HCT116 (cell line): ENCODE data around the gene DLG2. TPM values are rescaled to one million over a fixed set of nuclear protein-coding genes. Genes with fewer than 3 reads are reported as not detected.

Experiments
- ATAC-seq: fragments of 200-7000 bp; cut with Tn5 transposase; 2 replicates; pipeline ENCODE4 v1.9.1; 2020; ENCODE audit warnings: mild to moderate bottlenecking, moderate library complexity
- BruUV-seq: library from RNA; stranded (reverse); fragments of 400-500 nt; replicated peaks from 2 replicates; lab custom pipeline; 2021; lab: Mats Ljungman, UMichigan
- CTCF ChIA-PET: fragments of 300-600 bp; sonication (Branson Sonifier 250); formaldehyde crosslinking; loops from one replicate; lab custom pipeline; 2021; ENCODE audit warnings: antibody characterized with exemption; lab: Charles Lee
- POLR2A ChIA-PET: fragments of 300-600, 350-600 bp; sonication (Branson Sonifier 250); formaldehyde crosslinking; loops from one replicate; lab custom pipeline; 2021; ENCODE audit warnings: antibody characterized with exemption; lab: Charles Lee
- RAD21 ChIA-PET, 2 experiments: fragments of 300-600 bp; sonication (Branson Sonifier 250); formaldehyde crosslinking; loops; one replicate each; lab custom pipeline; 2023; ENCODE audit warnings: low total read pairs in 2 of 2; ENCODE audit not compliant: uncharacterized antibody in 2 of 2, unreplicated experiment in 2 of 2, low non-redundant PET in 1 of 2; lab: Charles Lee
- DNase-seq: peaks from one replicate; pipeline ENCODE4 v3.0.0-alpha.2; 2010; ENCODE audit warnings: low read depth, low spot score
- H2AFZ ChIP-seq: fragments of 200-600 bp; shearing (Covaris generic), sonication (generic); 2 replicates; pipeline ENCODE4 v1.6.1; 2017; ENCODE audit warnings: low read depth, mixed run types, mixed read lengths, antibody characterized with exemption, low read length; ENCODE audit not compliant: poor library complexity, severe bottlenecking
- H3K27ac ChIP-seq: 2 replicates; pipeline ENCODE4 v1.5.1; 2012; ENCODE audit warnings: low read depth, low read length
- H3K27me3 ChIP-seq: fragments of 200-600 bp; sonication (generic); 2 replicates; pipeline ENCODE4 v1.6.1; 2016; ENCODE audit warnings: mixed run types, low read length, mixed read lengths; ENCODE audit not compliant: insufficient read depth
- H3K36me3 ChIP-seq, 2 experiments: fragments of 200-500 bp in 1 of 2; fragments of 200-600 bp in 1 of 2; sonication (Bioruptor generic) in 1 of 2; sonication (generic) in 1 of 2; 2 replicates each; pipeline versions ENCODE4 v1.5.1 to v1.6.1; 2014 to 2016; ENCODE audit warnings: low read length in 2 of 2, inconsistent platforms in 1 of 2, mixed read lengths in 1 of 2, mixed run types in 1 of 2; ENCODE audit not compliant: insufficient read depth in 2 of 2, control insufficient read depth in 1 of 2
- H3K4me1 ChIP-seq, 2 experiments: fragments of 200-600 bp in 1 of 2; sonication (generic) in 1 of 2; 2 replicates each; pipeline versions ENCODE4 v1.5.1 to v1.6.1; 2012 to 2017; ENCODE audit warnings: low read length in 2 of 2, inconsistent platforms in 1 of 2, mild to moderate bottlenecking in 1 of 2, mixed read lengths in 1 of 2, mixed run types in 1 of 2, moderate library complexity in 1 of 2; ENCODE audit not compliant: insufficient read depth in 2 of 2, control insufficient read depth in 1 of 2
- H3K4me2 ChIP-seq: fragments of 200-600 bp; sonication (generic); 2 replicates; pipeline ENCODE4 v1.6.1; 2017; ENCODE audit warnings: mixed run types, low read length, mixed read lengths
- H3K4me3 ChIP-seq, 2 experiments: fragments of 200-600 bp in 1 of 2; sonication (generic) in 1 of 2; replicated peaks in 1 of 2; 2 replicates each; pipeline ENCODE4 v1.5.1; 2011 to 2016; ENCODE audit warnings: low read length in 2 of 2, control low read depth in 1 of 2, low read depth in 1 of 2, mild to moderate bottlenecking in 1 of 2, mixed read lengths in 1 of 2, mixed run types in 1 of 2
- H3K79me2 ChIP-seq: fragments of 200-600 bp; sonication (generic); 2 replicates; pipeline ENCODE4 v1.6.1; 2017; ENCODE audit warnings: mild to moderate bottlenecking, mixed run types, low read length, moderate library complexity, mixed read lengths; ENCODE audit not compliant: insufficient read depth
- H3K9ac ChIP-seq: fragments of 200-600 bp; sonication (generic); 2 replicates; pipeline ENCODE4 v1.6.1; 2016; ENCODE audit warnings: low read length, mixed read lengths
- H3K9me2 ChIP-seq: fragments of 200-600 bp; sonication (generic), shearing (Covaris generic); 2 replicates; pipeline ENCODE4 v1.6.1; 2017; ENCODE audit warnings: mixed run types, mild to moderate bottlenecking, moderate library complexity; ENCODE audit not compliant: insufficient read depth
- H3K9me3 ChIP-seq, 2 experiments: fragments of 200-500 bp in 1 of 2; fragments of 200-600 bp in 1 of 2; sonication (Bioruptor generic) in 1 of 2; sonication (generic) in 1 of 2; 2 replicates each; pipeline ENCODE4 v1.6.1; 2014 to 2017; ENCODE audit warnings: low read length in 2 of 2, mixed read lengths in 2 of 2, inconsistent platforms in 1 of 2, low read depth in 1 of 2, mild to moderate bottlenecking in 1 of 2, mixed run types in 1 of 2, moderate library complexity in 1 of 2; ENCODE audit not compliant: control insufficient read depth in 1 of 2, insufficient read depth in 1 of 2
- H4K20me1 ChIP-seq: fragments of 200-600 bp; sonication (generic), shearing (Covaris generic); 2 replicates; pipeline ENCODE4 v1.6.1; 2017; ENCODE audit warnings: mixed run types, mild to moderate bottlenecking, moderate library complexity; ENCODE audit not compliant: insufficient read depth
- CBX3 ChIP-seq: IDR thresholded peaks from 2 replicates; pipeline ENCODE4 v1.6.1; 2012; ENCODE audit warnings: low read depth
- EZH2phosphoT487 ChIP-seq: fragments of 200-600 bp; IDR thresholded peaks from 2 replicates; pipeline ENCODE4 v1.6.1; 2018; ENCODE audit warnings: antibody characterized with exemption, borderline replicate concordance
- JUND ChIP-seq: IDR thresholded peaks from 2 replicates; pipeline ENCODE4 v1.6.1; 2012
- RAD21 ChIP-seq: IDR thresholded peaks from 2 replicates; pipeline ENCODE4 v1.6.1; 2012; ENCODE audit warnings: low read depth, mild to moderate bottlenecking
- REST ChIP-seq: IDR thresholded peaks from 2 replicates; pipeline ENCODE4 v1.6.1; 2012; ENCODE audit warnings: low read depth
- SIN3A ChIP-seq: IDR thresholded peaks from 2 replicates; pipeline ENCODE4 v1.6.1; 2012; ENCODE audit warnings: low read depth
- SP1 ChIP-seq: IDR thresholded peaks from 2 replicates; pipeline ENCODE4 v1.6.1; 2012; ENCODE audit warnings: low read depth
- SRF ChIP-seq: IDR thresholded peaks from 2 replicates; pipeline ENCODE4 v1.6.1; 2012; ENCODE audit warnings: low read depth
- TCF7L2 ChIP-seq: IDR thresholded peaks from 2 replicates; pipeline ENCODE4 v1.7.0; 2011; ENCODE audit warnings: borderline replicate concordance, inconsistent platforms; ENCODE audit not compliant: insufficient read depth, insufficient read length; ENCODE audit errors: extremely low read depth
- YY1 ChIP-seq: IDR thresholded peaks from 2 replicates; pipeline ENCODE4 v1.6.1; 2011; ENCODE audit warnings: low read length, low read depth, moderate library complexity, mild to moderate bottlenecking; ENCODE audit not compliant: insufficient replicate concordance; ENCODE audit errors: extremely low read depth
- ZFX ChIP-seq: fragments of 450-650 bp; IDR thresholded peaks from 2 replicates; pipeline ENCODE4 v1.6.1; 2017
- intact Hi-C: fragments of 100-400 bp; cut with micrococcal nuclease; formaldehyde crosslinking; loops from 2 replicates; pipeline ENCODE4 v1.10.0; 2022
- total RNA-seq: library from RNA; stranded (reverse); gene quantifications from one replicate; pipeline ENCODE4 v1.2.1, GENCODE V29; 2021; ENCODE audit not compliant: unreplicated experiment
- TF ChIP-seq, protein P1 (sequence below), 3 experiments: fragments of 200-600 bp in 1 of 3; sonication (generic) in 1 of 3; IDR thresholded peaks in 2 of 3; conservative IDR thresholded peaks in 1 of 3; 2 replicates each; pipeline ENCODE4 v1.5.1; 2012 to 2017; ENCODE audit warnings: low read depth in 2 of 3, low read length in 2 of 3, antibody characterized with exemption in 1 of 3, borderline replicate concordance in 1 of 3, control low read depth in 1 of 3, mild to moderate bottlenecking in 1 of 3, mixed read lengths in 1 of 3, mixed run types in 1 of 3, moderate library complexity in 1 of 3; ENCODE audit not compliant: insufficient read depth in 1 of 3

Gene DLG2
- total RNA-seq, 1 experiment from 2014 or later: 2.4 TPM

DNA sequence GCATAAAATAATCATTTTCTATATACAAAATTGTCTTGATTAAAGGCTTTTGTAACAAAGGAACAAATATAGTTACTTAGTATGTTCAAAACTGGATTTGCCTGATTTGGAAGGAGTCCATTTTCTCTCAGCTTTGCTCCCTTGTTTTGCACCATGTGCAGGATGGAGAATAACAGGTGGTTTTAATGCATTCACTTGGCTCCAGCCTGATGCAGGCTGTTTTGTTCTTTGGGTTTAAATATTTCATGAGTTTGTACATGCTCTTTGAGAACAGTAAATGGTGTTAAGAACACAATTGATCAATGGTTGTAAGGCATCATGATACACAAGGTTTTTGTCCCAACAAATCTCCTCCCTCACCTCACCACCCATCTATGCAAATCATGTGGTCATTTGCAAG lies 1454.1 kb downstream of the DLG2 start (continued):
- TF ChIP-seq JUND: no peak
- TF ChIP-seq, all 23 proteins: peak for 0

DNA sequence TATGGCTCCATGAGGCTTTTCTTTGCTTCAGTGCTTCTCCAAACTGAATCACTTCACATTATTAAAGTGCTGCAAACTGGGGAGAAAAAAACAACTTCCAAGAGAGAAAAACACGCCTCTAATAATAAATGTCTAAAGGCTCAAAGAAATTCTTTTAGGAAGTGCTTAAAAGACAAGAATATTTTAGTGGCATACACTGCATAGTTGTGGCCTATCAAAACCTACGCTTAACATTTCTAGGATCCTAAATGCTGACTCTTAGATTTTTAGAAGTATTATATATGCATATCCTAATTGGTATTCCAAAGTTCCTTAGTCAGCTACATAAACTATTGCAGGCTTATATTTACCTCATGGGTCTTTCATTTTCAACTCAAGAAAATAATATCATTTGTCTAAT lies 1462.0 kb downstream of the DLG2 start:
- TF ChIP-seq SRF (no peak), TCF7L2 (no peak), REST (no peak), CBX3 (no peak), RAD21 (no peak), SIN3A (no peak), ZFX (no peak), SP1 (no peak), YY1 (no peak), EZH2phosphoT487 (no peak)
- TF ChIP-seq, protein P1, sequence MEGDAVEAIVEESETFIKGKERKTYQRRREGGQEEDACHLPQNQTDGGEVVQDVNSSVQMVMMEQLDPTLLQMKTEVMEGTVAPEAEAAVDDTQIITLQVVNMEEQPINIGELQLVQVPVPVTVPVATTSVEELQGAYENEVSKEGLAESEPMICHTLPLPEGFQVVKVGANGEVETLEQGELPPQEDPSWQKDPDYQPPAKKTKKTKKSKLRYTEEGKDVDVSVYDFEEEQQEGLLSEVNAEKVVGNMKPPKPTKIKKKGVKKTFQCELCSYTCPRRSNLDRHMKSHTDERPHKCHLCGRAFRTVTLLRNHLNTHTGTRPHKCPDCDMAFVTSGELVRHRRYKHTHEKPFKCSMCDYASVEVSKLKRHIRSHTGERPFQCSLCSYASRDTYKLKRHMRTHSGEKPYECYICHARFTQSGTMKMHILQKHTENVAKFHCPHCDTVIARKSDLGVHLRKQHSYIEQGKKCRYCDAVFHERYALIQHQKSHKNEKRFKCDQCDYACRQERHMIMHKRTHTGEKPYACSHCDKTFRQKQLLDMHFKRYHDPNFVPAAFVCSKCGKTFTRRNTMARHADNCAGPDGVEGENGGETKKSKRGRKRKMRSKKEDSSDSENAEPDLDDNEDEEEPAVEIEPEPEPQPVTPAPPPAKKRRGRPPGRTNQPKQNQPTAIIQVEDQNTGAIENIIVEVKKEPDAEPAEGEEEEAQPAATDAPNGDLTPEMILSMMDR (IDR thresholded peaks at IDR 0.05 in 2 of 3, conservative IDR thresholded peaks at IDR 0.05 in 1 of 3; ENCODE audit: borderline replicate concordance in 1 of 3, insufficient read depth in 1 of 3, low read depth in 2 of 3, low read length in 2 of 3): no peak
- Histone ChIP-seq H4K20me1 (no peaks in the 10 kb centered on the region), H3K4me1 (no peaks in the 10 kb centered on the region), H3K9me3 (no peaks in the 10 kb centered on the region), H3K4me3 (no peak overlapping the region), H3K9me2 (no peaks in the 10 kb centered on the region), H2AFZ (no peak overlapping the region), H3K79me2 (no peaks in the 10 kb centered on the region), H3K4me2 (no peak overlapping the region), H3K27ac (no peak overlapping the region), H3K9ac (no peak overlapping the region), H3K36me3 (no peaks in the 10 kb centered on the region; a peak in 1 of 4 replicates), H3K27me3 (no peaks in the 10 kb centered on the region)
- ChIA-PET POLR2A (no interaction called here), RAD21 (no interaction called here), CTCF (no interaction called here)
- intact Hi-C loops: no loop called here
- no peak for ATAC-seq
- BruUV-seq: no TSS peak
- no peak for DNase-seq
